Measurements from ENCODE around the gene GARIN1A. TPM values are rescaled to one million over a fixed set of nuclear protein-coding genes. Genes with fewer than 3 reads are reported as not detected.

The GARIN1A gene
- total RNA-seq, 1 donor from 2014 or later = 5.9 TPM

- Histone ChIP-seq H3K36me3 (ENCODE audit: insufficient read depth, low read length) (peaks cover 2% of the 10 kb centered on the region), H3K4me1 (ENCODE audit: insufficient read depth, low read length) (no peaks in the 10 kb centered on the region), H4K20me1 (ENCODE audit: insufficient read depth, low read length) (no peaks in the 10 kb centered on the region), H3K27ac (ENCODE audit: low read depth, low read length) (no peak overlapping the region), H3K27me3 (ENCODE audit: insufficient read depth, low read length) (no peaks in the 10 kb centered on the region), H3K4me3 (ENCODE audit: insufficient read depth, low read depth, low read length) (no peak overlapping the region), H2AFZ (ENCODE audit: low read depth, low read length) (no peak overlapping the region), H3K4me2 (ENCODE audit: low read length) (no peak overlapping the region), H3K79me2 (ENCODE audit: insufficient read depth, low read length) (no peaks in the 10 kb centered on the region), H3K9me3 (ENCODE audit: insufficient read depth, low read depth, low read length) (no peaks in the 10 kb centered on the region), H3K9ac (ENCODE audit: low read length) (no peak overlapping the region)
- FAIRE-seq (no peak), DNase-seq (ENCODE audit: low read depth) (no peak)
- Mint-ChIP-seq H3K4me3 (ENCODE audit: unreplicated experiment) (no peak overlapping the region), H3K36me3 (ENCODE audit: low read depth, unreplicated experiment) (peaks cover 32% of the 10 kb centered on the region), H3K9me3 (ENCODE audit: unreplicated experiment) (peaks cover 3% of the 10 kb centered on the region), H3K4me1 (ENCODE audit: low read depth, unreplicated experiment) (peaks cover 1% of the 10 kb centered on the region), H3K27ac (ENCODE audit: unreplicated experiment) (no peak overlapping the region), H3K27me3 (ENCODE audit: low read depth, unreplicated experiment) (peaks cover 3% of the 10 kb centered on the region)
- no peak for TF ChIP-seq EZH2 (IDR thresholded peaks at IDR 0.05; ENCODE audit: insufficient read depth, low read length)
- no peak for TF ChIP-seq CTCF (IDR thresholded peaks at IDR 0.05; ENCODE audit: insufficient read depth, low read depth, low read length)
These were observed 19.1 kb downstream of the GARIN1A start for GRCh38 chr7:128691227-128691626.

- no peak overlapping the region for H3K9ac ChIP-seq (ENCODE audit: low read length)
- no peak for DNase-seq (ENCODE audit: low read depth)
- H3K27me3 Mint-ChIP-seq (ENCODE audit: low read depth, unreplicated experiment) = peaks cover 17% of the 10 kb centered on the region
- FAIRE-seq = no peak
- H3K79me2 ChIP-seq (ENCODE audit: insufficient read depth, low read length) = no peaks in the 10 kb centered on the region
- H3K27ac ChIP-seq (ENCODE audit: low read depth, low read length) = no peak overlapping the region
- H4K20me1 ChIP-seq (ENCODE audit: insufficient read depth, low read length) = no peaks in the 10 kb centered on the region
- peaks cover 20% of the 10 kb centered on the region for H3K36me3 Mint-ChIP-seq (ENCODE audit: low read depth, unreplicated experiment)
- TF ChIP-seq EZH2 (IDR thresholded peaks at IDR 0.05; ENCODE audit: insufficient read depth, low read length) (no peak), CTCF (IDR thresholded peaks at IDR 0.05; ENCODE audit: insufficient read depth, low read depth, low read length) (no peak)
- no peaks in the 10 kb centered on the region for H3K4me1 ChIP-seq (ENCODE audit: insufficient read depth, low read length)
- H3K4me2 ChIP-seq (ENCODE audit: low read length) = no peak overlapping the region
- no peaks in the 10 kb centered on the region for H3K36me3 ChIP-seq (ENCODE audit: insufficient read depth, low read length)
- no peak overlapping the region for H3K4me3 ChIP-seq (ENCODE audit: insufficient read depth, low read depth, low read length)
- H3K27ac Mint-ChIP-seq (ENCODE audit: unreplicated experiment) = peak overlapping the region; percentile 41
- no peaks in the 10 kb centered on the region for H3K9me3 Mint-ChIP-seq (ENCODE audit: unreplicated experiment)
- no peak overlapping the region for H2AFZ ChIP-seq (ENCODE audit: low read depth, low read length)
- H3K9me3 ChIP-seq (ENCODE audit: insufficient read depth, low read depth, low read length) = no peaks in the 10 kb centered on the region
- H3K27me3 ChIP-seq (ENCODE audit: insufficient read depth, low read length) = no peaks in the 10 kb centered on the region
- no peak overlapping the region for H3K4me3 Mint-ChIP-seq (ENCODE audit: unreplicated experiment)
- peaks cover 1% of the 10 kb centered on the region for H3K4me1 Mint-ChIP-seq (ENCODE audit: low read depth, unreplicated experiment)
These were observed 20.7 kb downstream of the GARIN1A start for GRCh38 chr7:128692623-128693270.

- no peak for DNase-seq (ENCODE audit: low read depth)
- Mint-ChIP-seq H3K36me3 (ENCODE audit: low read depth, unreplicated experiment) (peaks cover 13% of the 10 kb centered on the region), H3K27me3 (ENCODE audit: low read depth, unreplicated experiment) (peaks cover 25% of the 10 kb centered on the region), H3K9me3 (ENCODE audit: unreplicated experiment) (no peaks in the 10 kb centered on the region), H3K27ac (ENCODE audit: unreplicated experiment) (no peak overlapping the region), H3K4me3 (ENCODE audit: unreplicated experiment) (no peak overlapping the region), H3K4me1 (ENCODE audit: low read depth, unreplicated experiment) (peaks cover 1% of the 10 kb centered on the region)
- Histone ChIP-seq H3K4me2 (ENCODE audit: low read length) (no peak overlapping the region), H3K27ac (ENCODE audit: low read depth, low read length) (no peak overlapping the region), H3K36me3 (ENCODE audit: insufficient read depth, low read length) (no peaks in the 10 kb centered on the region), H3K9me3 (ENCODE audit: insufficient read depth, low read depth, low read length) (no peaks in the 10 kb centered on the region), H3K4me1 (ENCODE audit: insufficient read depth, low read length) (no peaks in the 10 kb centered on the region), H4K20me1 (ENCODE audit: insufficient read depth, low read length) (no peaks in the 10 kb centered on the region), H3K4me3 (ENCODE audit: insufficient read depth, low read depth, low read length) (no peak overlapping the region), H3K27me3 (ENCODE audit: insufficient read depth, low read length) (no peaks in the 10 kb centered on the region), H3K9ac (ENCODE audit: low read length) (no peak overlapping the region), H3K79me2 (ENCODE audit: insufficient read depth, low read length) (no peaks in the 10 kb centered on the region), H2AFZ (ENCODE audit: low read depth, low read length) (no peak overlapping the region)
- FAIRE-seq = no peak
- TF ChIP-seq CTCF (IDR thresholded peaks at IDR 0.05; ENCODE audit: insufficient read depth, low read depth, low read length) = no peak
- TF ChIP-seq EZH2 (IDR thresholded peaks at IDR 0.05; ENCODE audit: insufficient read depth, low read length) = no peak
These were observed 21.4 kb downstream of the GARIN1A start for GRCh38 chr7:128693373-128694015.

All from astrocyte (in vitro differentiated cells and primary cell).